Fibroblast of upper back skin (primary cell): ENCODE results near the gene RAB3IL1.

ENCODE experiments used
- DNase-seq: peaks from one replicate; pipeline ENCODE4 v3.0.0-alpha.2; 2013

RAB3IL1 gene

GRCh38 chr11:61862714-61863547, 54.4 kb downstream of the RAB3IL1 start:
- no peak for DNase-seq

- no peak for DNase-seq
Observed at GRCh38 chr11:61861634-61862033, 55.7 kb downstream of the RAB3IL1 start.

- peak; percentile 17 for DNase-seq
Observed at GRCh38 chr11:61860054-61860903, 57.1 kb downstream of the RAB3IL1 start.

- no peak for DNase-seq
Observed at GRCh38 chr11:61855939-61856680, 61.3 kb downstream of the RAB3IL1 start.

GRCh38 chr11:61854966-61855714, 62.2 kb downstream of the RAB3IL1 start:
- no peak for DNase-seq

- no peak for DNase-seq
Observed at GRCh38 chr11:61854206-61854895, 63.0 kb downstream of the RAB3IL1 start.

- no peak for DNase-seq
Observed at GRCh38 chr11:61853698-61854169, 63.6 kb downstream of the RAB3IL1 start.

GRCh38 chr11:61851900-61852295, 65.5 kb downstream of the RAB3IL1 start:
- no peak for DNase-seq

GRCh38 chr11:61851113-61851899, 66.1 kb downstream of the RAB3IL1 start:
- no peak for DNase-seq

- DNase-seq: no peak
Observed at GRCh38 chr11:61850687-61851086, 66.7 kb downstream of the RAB3IL1 start.

- no peak for DNase-seq
Observed at GRCh38 chr11:61848631-61849030, 68.7 kb downstream of the RAB3IL1 start.

GRCh38 chr11:61847914-61848581, 69.3 kb downstream of the RAB3IL1 start:
- no peak for DNase-seq
